Hematopoietic multipotent progenitor cell treated with erythropoietin and hydrocortisone succinate and interleukin-3 and kit ligand, for 6 days (in vitro differentiated cells): ENCODE data around the gene SDK1.
A peak's percentile ranks its signal among the peaks of the same experiment; 100 is the strongest.

Experiments used
- DNase-seq: peaks from one replicate; pipeline ENCODE4 v3.0.0-alpha.2; 2015

SDK1 gene, protein sequence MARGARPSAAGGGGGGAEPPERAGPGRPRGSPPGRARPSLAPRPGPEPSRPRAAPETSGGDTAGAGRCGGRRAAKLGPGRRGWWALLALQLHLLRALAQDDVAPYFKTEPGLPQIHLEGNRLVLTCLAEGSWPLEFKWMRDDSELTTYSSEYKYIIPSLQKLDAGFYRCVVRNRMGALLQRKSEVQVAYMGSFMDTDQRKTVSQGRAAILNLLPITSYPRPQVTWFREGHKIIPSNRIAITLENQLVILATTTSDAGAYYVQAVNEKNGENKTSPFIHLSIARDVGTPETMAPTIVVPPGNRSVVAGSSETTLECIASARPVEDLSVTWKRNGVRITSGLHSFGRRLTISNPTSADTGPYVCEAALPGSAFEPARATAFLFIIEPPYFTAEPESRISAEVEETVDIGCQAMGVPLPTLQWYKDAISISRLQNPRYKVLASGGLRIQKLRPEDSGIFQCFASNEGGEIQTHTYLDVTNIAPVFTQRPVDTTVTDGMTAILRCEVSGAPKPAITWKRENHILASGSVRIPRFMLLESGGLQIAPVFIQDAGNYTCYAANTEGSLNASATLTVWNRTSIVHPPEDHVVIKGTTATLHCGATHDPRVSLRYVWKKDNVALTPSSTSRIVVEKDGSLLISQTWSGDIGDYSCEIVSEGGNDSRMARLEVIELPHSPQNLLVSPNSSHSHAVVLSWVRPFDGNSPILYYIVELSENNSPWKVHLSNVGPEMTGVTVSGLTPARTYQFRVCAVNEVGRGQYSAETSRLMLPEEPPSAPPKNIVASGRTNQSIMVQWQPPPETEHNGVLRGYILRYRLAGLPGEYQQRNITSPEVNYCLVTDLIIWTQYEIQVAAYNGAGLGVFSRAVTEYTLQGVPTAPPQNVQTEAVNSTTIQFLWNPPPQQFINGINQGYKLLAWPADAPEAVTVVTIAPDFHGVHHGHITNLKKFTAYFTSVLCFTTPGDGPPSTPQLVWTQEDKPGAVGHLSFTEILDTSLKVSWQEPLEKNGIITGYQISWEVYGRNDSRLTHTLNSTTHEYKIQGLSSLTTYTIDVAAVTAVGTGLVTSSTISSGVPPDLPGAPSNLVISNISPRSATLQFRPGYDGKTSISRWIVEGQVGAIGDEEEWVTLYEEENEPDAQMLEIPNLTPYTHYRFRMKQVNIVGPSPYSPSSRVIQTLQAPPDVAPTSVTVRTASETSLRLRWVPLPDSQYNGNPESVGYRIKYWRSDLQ (N-terminal part only)

DNA sequence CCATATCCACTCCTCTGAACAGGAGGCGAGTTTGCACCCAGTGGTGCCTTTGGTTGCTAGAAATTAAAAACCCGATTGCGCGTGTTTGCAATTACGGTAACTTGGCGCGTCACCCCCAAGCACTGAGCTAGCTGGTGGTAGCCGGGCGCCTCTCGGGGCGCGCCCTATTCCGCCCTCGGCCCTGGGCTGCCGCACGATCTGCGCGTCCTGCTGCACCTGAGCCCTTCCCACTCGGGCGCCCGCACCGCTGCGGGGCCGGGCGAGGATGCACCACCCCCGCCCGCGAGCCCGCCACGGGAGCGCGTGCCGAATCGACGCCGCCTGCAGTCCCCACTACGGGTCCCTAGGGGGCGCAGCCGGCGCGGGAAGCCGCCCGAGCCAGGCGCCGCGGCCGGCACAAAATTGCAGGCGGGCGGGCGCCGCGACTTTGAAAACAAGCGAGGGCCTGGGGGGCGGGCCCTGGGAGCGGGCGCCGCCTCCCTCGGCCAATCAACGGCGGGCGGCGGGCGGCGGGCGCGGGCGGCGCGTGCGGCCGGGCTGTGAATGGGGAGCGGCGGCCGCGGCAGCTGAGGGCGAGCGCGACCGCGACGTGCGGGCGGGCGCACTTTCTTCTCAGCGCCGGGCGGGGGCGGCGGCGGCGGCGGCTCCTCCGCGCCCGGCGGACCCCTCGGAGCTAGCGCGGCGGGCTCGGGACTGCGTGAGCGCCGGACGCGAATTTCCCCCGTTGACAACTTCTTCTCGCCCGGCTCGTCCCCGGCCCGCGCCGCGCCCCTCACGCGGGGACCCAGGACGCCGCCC, at the start of gene SDK1:
Gene SDK1, plus strand, starts transcription at position 602 of the 798 bp plus-strand sequence. CDS start 335 bp downstream, outside the sequence.
- DNase-seq = peak; percentile 89

DNA sequence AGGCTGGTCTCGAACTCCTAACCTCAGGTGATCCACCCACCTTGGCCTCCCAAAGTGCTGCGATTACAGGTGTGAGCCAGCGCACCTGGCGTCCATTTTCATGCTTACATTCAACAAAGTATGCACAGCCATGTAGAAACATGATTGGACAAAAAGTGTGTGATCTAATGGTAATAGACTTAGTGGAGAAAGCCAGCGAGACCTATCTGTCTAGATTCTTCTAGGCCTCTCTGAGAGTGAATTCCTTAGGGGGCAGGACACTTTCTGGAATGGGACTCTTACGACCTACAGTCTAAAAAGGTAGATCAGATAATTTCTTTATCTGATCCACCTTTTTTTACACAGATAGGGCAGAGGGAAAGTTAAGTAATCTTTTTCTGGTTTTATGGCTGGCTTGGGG, 46.3 kb upstream of the SDK1 start:
- DNase-seq = no peak

DNA sequence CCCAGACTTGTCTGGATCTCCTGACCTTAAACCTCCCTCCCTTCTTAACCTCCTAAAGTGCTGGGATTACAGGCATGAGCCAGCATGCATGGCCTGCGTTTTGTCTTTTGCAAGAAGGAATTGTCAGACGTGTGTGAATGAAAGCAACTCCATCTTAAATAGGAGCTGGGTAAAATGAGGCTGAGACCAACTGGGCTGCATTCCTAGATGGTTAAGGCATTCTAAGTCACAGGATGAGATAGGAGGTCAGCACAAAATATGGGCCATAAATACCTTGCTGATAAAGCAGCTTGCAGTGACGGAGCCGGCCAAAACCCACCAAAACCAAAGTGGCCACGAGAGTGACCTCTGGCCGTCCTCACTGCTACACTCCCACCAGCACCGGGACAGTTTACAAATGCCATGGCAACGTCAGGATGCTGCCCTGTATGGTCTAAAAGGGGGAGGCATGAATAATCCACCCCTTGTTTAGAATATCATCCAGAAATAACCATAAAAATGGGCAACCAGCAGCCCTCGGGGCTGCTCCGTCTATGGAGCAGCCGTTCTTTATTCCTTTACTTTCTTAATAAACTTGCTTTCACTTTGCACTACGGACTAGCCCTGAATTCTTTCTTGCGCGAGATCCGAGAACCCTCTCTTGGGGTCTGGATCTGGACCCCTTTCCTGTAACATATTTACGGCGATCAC, 41.2 kb upstream of the SDK1 start:
- no peak for DNase-seq

DNA sequence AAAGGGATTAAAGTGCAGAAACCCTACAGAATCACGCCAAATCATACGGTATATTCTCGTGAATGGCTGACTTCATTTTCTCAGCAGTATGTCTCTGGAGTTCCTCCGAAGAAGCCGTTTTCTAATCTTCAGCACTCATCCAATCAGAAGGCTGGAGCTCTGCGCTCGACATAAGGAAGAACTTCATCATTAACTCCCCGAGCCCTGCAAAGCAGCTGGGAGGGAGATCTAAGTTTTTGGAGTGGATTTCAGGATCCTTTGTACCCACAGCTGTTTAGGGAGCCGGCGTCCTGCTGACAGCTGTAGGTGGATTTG, 40.7 kb upstream of the SDK1 start:
- no peak for DNase-seq

DNA sequence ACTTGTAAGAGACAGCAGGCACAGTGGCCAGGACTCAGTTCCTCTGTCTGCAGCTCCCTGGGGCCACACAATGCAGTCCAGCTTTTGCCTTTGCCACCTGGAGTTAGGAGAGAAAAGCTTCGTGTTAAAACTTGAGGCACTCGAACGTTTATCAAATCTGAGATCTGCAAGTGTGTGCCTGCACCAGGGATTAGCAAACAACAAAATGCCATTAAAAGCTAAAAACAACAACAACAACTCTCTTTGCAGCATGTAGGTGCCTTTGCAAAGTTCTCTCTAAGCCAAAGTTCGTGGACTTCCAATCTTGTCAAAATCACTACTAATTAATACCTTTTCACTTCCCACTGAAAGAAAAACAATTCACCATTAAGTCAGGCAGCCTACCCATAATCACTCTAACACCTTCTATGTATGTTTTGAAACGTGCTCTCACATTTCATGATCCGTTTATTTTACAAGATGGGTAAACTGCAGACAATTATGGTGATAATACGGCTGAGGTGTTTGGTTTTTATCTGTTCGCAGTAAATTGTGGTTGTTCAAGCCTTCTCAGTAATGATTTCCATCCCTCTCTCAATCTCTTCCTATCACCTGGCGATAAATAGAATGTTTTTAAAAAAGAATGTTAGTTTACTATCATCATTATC, 36.2 kb upstream of the SDK1 start:
- no peak for DNase-seq

DNA sequence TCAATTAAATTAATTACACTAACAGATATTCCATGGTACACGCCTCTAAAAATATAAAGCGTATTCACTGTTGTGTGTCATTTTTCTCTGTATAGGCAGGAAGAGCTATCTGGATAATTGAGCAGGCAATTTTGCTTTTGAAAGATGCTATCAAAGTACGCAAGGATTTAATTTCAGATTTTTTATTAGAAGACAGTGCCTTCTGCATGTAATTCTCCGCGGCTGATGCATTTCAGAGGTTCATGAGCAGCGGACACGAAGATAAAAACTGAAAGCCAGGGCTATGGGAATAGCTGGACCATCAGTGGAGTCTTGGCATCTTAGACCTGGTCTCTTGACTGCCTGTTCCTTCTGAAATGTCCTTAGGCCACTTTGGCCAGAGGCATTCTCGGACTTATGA, 35.7 kb upstream of the SDK1 start:
- no peak for DNase-seq

DNA sequence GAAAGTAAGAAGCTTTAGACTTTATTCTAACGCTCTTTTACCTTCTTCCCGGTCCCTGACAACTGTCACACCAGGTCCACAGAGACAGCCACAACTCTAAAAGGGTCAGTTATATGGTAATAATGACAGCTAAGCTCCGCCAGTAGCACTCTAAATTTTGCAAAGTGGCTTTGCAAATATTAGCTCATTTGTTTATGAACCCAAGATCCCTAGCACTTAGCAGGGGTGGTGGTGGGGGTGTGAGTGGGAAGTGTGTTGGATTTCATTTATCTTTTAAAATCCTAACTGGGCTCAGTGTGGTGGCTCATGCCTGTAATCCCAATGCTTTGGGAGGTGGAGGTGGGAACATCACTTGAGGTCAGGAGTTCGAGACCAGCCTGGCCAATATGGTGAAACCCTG, 34.8 kb upstream of the SDK1 start:
- DNase-seq = no peak

DNA sequence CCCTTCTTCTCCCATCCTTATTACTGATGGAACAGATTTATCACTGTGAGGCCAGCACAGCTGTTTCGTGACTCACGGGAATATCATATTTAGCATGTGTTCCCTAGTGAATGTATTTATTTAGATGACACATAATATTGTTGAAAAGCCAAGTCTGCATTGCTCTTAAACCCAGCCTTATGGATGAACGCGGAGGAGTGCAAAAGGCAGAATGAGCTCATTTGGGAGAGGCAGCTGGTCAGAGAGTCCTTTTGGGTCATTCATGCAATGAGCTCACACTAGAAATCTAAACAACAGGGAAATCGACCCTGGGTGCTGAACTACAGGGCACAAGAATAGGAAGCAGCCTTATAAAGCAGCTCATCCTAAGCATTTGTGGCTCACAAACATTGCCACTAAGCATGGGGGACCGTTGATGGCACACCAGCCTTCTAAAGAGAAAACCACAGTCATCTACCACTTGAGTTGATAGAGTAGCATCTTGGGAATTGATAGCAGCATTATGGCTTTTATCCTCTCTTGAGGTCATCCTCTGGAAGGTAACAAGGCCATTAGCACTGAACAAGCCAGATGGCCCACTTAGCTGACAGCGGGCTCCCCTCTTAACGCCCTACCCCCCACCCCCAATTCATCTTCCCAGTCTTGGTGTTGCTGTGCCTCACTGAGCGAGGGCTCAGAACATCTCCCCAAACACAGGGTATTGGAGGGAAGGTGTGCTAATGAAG, 32.9 kb upstream of the SDK1 start:
- no peak for DNase-seq

DNA sequence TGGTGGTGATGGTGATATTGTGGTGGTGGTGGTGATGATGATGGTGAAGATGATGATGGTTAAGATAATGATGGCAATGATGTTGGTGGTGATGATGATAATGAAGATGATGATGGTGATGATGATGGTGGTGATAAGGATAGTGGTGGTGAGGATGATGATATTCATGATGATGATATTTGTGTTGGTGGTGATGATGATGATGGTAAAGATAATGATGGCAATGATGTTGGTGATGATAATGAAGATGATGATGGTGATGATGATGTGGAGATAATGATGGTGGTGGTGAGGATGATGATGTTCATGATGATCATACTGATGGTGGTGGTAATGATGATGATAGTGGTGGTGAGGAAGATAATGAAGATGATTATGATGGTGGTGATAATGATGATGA, 30.7 kb upstream of the SDK1 start:
- DNase-seq = no peak

DNA sequence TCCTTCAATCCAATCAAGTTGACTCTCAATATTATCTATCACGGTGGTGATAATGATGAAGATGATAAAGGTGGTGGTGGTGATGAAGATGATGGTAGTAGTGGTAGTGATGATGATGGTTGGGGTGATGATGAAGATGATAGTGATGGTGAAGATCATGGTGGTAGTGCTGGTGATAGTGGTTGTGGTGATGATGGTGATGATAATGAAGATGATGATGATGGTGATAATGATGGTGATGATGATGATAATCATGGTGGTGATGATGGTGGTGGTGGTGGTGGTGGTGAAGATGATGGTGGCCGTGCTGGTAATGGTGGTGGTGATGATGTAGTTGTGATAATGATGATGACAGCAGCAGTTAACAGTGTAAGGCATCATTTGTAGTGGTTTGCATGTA, 29.8 kb upstream of the SDK1 start:
- no peak for DNase-seq

DNA sequence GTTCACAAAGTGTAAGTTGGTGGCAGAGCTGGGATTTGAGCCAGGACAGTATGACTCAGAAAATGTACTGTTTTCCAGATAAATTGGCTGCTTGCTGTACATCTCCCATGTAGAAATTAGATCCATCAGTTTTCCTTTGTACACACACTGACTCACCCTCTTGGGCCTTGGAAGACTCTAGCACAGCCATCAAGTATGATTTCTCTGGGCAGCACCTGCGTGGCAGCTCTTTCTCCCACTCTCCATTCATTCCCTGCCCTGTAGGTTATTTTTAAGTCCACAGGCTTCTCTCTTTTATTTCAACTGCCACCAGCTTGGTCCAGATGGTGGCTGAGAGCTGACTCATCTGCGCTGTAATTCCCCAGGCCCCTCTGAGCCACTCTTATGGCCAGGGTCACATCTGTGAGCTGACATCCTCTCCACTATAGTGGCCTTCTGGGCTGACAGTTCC, 28.3 kb upstream of the SDK1 start:
- no peak for DNase-seq

DNA sequence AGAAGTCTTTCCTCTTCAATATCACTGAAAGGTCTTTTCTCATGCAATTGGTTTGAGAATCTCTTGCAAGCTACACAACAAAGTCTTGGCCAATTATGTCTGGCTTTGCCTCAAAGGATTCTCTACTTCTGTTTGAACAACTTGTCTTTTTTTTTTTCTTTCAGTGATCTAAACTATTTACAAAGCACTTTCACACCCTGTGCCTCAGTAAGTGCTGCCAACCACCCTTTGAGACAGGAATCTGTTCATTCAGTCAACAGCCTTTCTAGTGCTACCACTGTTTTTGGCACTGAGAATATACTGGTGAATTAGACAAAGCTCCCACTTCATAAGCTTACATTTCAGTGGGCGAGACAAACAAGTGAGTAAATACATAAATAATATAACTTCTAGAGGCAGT, 26.9 kb upstream of the SDK1 start:
- no peak for DNase-seq

DNA sequence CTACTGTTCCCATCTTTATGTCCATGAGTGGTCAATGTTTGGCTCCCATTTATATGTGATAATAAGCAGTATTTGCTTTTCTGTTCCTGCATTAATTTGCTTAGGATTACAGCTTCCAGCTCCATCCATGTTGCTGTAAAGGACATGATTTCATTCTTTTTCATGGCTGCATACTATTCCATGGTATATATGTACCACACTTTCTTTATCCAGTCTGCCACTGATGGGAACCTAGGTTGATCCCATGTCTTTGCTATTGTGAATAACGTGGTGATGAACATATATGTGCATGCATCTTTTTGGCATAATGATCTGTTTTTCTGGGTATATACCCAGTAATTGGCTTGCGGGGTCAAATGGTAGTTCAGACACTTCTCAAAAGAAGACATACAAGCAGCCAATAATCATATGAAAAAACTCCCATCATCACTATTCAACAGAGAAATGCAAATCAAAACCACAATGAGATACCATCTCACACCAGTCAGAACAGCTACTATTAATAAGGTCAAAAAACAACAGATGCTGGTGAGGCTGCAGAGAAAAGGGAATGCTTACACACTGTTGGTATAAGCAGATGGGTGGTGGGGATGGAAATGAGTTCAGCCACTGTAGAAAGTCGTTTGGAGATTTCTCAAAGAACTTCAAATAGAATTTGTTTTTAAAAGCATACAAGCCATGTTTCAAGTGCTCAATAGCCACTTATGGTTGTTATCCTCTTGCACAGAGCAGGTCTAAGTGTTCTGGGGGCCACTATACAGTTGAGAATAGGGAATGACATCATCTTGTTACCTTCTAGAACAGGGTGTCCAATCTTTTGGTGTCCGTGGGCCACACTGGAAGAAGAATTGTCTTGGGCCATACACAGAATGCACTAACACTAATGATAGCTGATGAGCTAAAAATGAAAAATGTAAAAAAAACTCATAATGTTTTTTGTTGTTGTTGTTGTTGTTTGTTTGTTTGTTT, 23.2 kb upstream of the SDK1 start:
- DNase-seq = no peak

DNA sequence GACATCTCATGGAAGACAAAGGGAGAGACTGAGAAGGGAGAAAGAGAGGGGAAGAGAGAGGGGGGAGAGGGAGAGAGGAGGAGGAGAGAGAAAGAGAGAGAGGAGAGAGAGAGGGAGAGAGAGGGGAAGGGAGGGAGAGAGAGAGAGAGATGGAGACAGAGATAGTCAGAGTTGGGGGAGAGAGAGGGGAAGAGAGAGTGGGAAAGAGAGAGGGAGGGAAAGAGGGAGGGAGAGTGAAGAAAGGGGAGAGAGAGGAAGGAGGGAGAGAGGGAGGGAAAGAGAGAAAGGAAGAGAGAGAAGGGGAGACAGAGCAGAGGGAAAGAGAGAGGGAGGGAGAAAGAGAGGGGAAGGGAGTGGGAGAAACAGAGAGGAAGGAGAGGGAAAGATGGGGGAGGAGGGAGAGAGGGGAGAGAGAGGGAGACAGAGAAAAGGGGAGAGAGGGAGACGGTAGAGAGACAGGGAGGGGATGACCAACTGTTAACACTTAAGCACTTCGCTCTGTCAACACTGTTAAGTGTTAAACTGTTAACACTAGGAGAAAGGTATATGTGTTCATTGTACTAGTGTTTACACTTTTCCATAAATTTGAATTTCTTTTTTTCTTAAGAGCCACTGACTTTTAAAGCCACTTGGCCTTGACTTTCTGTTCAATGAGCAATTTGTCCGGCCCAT, 21.8 kb upstream of the SDK1 start:
- no peak for DNase-seq

DNA sequence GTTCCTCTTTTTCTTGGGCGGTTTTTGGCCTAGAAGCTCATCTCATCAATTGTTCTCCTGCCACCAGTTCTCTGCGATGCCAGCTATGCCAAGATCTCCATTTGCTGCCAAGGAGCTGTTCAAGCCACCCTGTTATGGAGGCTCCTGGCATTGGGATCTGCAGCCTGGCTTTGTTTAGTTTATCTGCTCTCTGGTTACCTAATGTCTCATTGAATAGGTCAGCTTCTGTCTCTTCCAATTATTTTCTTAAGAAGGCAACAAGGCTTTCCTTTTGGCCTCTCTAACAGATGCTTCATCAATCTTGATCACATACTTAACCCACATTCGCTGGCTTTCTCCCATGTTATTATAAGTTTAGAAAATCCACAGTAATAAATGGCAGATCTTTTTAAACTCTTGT, 20.6 kb upstream of the SDK1 start:
- DNase-seq = no peak

DNA sequence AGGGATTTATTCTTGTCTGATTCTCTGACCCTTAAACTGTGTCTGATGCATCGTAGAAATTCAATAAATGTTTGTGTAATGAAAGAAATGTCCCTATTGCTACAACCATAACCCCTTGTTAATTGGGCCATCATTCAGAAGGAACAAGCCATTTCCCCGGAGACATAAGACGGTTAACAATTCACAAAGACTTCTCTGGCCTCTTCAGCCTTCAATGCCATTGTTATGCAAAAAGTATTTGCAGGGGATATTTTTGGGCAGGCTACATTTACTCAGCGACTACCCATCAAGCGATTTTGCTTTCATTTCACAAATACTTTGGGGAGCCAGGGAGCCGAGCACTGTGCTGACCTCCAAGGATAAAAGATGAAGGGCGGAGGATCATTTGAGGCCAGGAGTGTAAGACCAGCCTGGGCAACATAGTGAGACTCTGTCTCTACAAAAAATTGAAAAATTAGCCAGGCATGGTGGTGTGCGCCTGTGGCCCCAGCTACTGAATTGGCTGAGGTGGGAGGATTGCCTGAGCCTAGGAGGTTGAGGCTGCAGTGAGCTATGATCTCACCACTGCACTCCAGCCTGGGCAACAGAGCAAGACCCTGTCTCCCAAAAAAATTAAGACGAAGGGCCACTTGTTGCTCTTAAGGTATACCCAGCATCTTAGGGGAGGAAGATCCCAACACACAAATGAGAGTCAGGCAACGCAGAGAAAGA, 20.0 kb upstream of the SDK1 start:
- no peak for DNase-seq

DNA sequence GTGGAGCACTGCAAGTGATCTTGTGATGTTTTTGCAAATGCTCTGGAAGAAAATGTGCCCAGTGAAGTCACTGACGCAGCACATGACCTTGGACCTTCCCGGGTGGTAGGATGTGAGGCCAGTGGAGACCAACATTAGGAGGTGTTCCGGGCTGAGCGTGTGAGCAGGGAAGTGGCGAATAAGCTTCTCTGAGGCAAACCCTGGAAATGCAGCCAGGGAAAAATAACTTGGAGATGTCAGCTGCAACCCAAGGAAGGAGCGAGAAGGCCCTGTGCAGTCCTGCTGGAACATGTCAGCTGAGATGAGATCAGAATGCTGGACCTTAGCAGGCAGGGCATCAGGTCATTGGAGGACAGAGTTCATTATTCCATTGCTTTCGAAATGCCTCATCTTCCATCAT, 18.6 kb upstream of the SDK1 start:
- DNase-seq = no peak

DNA sequence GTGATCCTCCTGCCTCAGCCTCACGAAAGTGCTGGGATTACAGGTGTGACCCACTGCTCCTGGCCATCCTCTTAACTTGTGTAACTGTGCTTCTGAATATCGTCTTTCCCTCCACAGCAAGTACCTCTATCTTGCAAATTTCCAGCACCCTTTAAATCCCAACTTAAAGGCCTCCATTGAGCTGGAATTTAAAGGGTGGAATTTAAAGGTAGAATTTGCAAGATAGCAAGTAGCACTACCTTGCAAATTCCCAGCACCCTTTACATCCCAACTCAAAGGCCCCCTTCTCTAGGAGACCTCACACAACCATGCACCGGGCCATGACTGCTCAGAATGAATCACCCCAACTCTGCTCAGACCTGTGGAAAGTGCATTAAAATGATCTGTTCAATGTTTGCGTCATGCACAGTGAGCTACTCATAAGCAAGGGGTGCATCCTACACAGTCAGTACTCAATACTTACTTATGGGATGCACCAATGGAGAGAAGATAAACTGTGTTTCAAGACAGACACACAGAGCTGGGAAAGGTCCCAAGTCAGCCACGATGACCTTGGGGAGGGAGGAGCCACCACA, 17.8 kb upstream of the SDK1 start:
- DNase-seq = no peak
